ENCODE results near the gene DIS3L2. TPM values are rescaled to one million over a fixed set of nuclear protein-coding genes. Genes with fewer than 3 reads are reported as not detected.
"Not testable (repeated sequence)": the region's sequence is repeated elsewhere in the genome, so short reads cannot be mapped to it uniquely, and the experiment has no call there.

Gene DIS3L2
- total RNA-seq, 2 donors from 2014 or later = 22.6 to 32.3 TPM

DNA sequence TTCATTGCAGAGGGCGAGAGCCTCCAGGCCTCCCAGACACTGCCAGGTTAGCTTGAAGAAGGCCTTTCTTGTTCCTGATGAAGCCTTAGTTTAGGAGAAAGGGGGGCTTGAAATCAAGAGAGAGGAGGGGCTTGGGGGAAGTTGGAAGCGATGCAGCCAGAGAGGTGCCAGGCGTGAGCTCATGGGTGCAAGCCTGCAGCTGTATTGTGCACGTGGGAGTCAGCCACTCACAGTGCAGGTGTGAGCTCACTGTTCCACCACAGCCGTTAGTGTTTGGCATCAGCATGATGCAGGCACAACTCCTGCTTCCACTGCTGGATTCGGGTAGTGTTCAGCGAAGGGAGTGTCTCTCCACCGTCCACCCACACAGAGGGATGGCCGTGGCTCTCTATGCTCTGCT is 348.6 kb downstream of the DIS3L2 start:
- no peak for DNase-seq
- intact Hi-C loops (cut with DNase I) = no loop called here
- Histone ChIP-seq H3K4me3 (no peak overlapping the region), H3K36me3 (no peaks in the 10 kb centered on the region), H3K27me3 (no peaks in the 10 kb centered on the region), H3K27ac (no peak overlapping the region), H3K9me3 (no peaks in the 10 kb centered on the region), H3K9ac (ENCODE audit: low read depth in 2 of 2, low read length in 2 of 2) (no peak overlapping the region), H3K4me1 (no peaks in the 10 kb centered on the region)
- TF ChIP-seq, protein P1, sequence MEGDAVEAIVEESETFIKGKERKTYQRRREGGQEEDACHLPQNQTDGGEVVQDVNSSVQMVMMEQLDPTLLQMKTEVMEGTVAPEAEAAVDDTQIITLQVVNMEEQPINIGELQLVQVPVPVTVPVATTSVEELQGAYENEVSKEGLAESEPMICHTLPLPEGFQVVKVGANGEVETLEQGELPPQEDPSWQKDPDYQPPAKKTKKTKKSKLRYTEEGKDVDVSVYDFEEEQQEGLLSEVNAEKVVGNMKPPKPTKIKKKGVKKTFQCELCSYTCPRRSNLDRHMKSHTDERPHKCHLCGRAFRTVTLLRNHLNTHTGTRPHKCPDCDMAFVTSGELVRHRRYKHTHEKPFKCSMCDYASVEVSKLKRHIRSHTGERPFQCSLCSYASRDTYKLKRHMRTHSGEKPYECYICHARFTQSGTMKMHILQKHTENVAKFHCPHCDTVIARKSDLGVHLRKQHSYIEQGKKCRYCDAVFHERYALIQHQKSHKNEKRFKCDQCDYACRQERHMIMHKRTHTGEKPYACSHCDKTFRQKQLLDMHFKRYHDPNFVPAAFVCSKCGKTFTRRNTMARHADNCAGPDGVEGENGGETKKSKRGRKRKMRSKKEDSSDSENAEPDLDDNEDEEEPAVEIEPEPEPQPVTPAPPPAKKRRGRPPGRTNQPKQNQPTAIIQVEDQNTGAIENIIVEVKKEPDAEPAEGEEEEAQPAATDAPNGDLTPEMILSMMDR (IDR thresholded peaks at IDR 0.05) = no peak

DNA sequence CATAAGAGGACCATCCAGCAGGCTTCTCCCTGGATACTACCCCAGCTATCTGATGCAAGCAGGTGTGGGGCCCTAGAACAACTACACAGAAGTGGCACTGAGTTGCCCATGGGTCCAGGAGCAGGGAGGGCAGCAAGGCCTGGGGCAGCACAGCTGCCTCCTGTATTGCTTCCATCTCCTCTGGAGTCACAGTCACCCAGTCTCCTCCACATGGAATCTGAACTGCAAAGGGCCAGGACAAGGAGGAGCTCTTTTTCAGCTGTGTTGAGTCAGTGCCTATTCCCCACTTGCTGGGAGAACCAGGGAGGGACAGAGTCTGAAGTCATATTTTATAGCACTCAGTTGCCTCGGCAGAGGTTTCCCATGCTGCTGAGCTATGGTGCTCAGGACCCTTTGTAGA is 349.2 kb downstream of the DIS3L2 start:
- Histone ChIP-seq H3K27ac (no peak overlapping the region), H3K9ac (ENCODE audit: low read depth in 2 of 2, low read length in 2 of 2) (no peak overlapping the region), H3K4me3 (no peak overlapping the region), H3K9me3 (no peaks in the 10 kb centered on the region), H3K4me1 (no peaks in the 10 kb centered on the region), H3K36me3 (no peaks in the 10 kb centered on the region), H3K27me3 (no peaks in the 10 kb centered on the region)
- TF ChIP-seq, protein P1 (IDR thresholded peaks at IDR 0.05) = no peak
- intact Hi-C loops (cut with DNase I) = no loop called here
- DNase-seq = no peak

DNA sequence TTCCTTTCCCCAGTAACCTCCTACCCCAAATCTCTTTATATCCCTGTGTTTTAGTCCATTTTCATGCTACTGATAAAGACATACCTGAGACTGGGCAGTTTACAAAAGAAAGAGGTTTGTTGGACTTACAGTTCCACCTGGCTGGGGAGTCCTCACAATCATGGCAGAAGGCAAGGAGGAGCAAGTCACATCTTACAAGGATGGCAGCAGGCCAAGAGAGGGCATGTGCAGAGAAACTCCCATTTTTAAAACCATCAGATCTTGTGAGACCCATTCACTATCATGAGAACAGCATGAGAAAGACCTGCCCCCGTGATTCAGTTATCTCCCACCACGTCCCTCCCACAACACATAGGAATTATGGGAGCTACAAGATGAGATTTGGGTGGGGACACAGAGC is 352.1 kb downstream of the DIS3L2 start:
- H3K36me3 ChIP-seq; H3K27me3 ChIP-seq; H3K9ac ChIP-seq (ENCODE audit: low read depth in 2 of 2, low read length in 2 of 2); H3K27ac ChIP-seq; DNase-seq; H3K4me1 ChIP-seq; intact Hi-C loops (cut with DNase I); H3K4me3 ChIP-seq; H3K9me3 ChIP-seq: not testable (repeated sequence)

DNA sequence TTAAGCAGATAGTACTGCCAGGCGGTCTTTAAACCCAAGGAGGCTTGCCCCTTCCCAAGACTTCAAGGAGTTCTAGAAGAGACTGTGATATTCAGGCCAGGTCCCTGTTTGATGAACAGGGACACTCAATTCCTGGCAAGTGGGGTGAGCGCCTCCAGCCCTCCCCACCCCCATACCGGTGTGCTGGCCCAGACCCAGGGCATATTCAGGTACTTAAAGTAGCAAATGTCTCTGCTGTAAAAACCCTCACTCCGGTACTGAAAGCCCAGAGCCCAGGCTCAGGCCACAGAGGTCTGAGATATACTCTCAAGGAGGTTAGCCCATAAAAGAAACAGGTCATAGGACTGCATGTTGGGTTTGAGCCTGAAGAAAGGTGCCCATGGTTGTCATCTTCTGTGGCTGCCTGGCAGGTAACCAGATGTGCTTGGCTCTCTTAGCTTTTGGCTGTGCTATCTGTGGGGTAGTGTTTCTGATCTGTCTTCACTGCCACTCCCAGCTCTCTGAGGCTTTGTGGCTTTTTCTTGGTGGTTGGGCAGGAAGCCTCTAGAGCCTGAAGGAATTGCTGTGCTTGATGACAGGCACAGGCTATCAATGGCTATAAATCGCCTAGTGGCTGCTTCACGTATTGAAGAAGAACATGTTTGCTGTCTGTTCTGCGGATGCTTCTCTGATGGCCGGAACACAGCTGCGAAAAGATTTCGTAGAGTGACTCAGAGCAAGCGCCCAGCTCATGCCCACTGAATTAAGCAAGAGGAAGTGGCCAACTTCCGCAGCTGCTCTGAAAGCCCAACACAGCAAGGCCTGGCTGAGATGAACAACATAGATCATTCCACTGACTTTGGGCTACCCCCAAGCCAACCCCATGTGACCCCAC is 353.8 kb downstream of the DIS3L2 start:
- no peaks in the 10 kb centered on the region for H3K36me3 ChIP-seq
- TF ChIP-seq, protein P1 (IDR thresholded peaks at IDR 0.05) = no peak
- no peak overlapping the region for H3K4me3 ChIP-seq
- H3K9ac ChIP-seq (ENCODE audit: low read depth in 2 of 2, low read length in 2 of 2) = no peak overlapping the region
- H3K4me1 ChIP-seq = peaks cover 7% of the 10 kb centered on the region
- H3K27ac ChIP-seq = no peak overlapping the region
- H3K27me3 ChIP-seq = no peaks in the 10 kb centered on the region
- no peaks in the 10 kb centered on the region for H3K9me3 ChIP-seq
- intact Hi-C loops (cut with DNase I) = no loop called here
- DNase-seq = no peak

DNA sequence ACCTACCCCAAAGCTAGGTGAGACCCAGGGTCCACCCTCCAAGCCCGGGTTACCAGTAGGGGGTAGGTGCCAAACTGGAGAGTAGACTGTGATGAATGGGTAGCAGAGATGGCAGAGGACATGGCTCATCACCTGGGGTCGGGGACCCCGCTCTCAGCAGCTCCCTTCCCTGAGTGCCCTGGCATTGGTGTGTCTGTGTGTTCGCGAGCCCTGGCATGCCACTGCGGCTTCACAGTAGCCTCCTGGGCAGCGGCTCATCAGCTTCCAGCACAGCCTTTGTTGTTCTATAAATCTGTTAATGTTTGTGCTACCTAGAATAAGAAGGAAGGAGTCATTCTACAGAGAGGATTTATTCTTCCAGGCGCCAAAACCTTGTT is 354.4 kb downstream of the DIS3L2 start:
- intact Hi-C loops (cut with DNase I) = no loop called here
- Histone ChIP-seq H3K27ac (no peak overlapping the region), H3K36me3 (no peaks in the 10 kb centered on the region), H3K9me3 (no peaks in the 10 kb centered on the region), H3K4me1 (peaks cover 7% of the 10 kb centered on the region), H3K9ac (ENCODE audit: low read depth in 2 of 2, low read length in 2 of 2) (no peak overlapping the region), H3K4me3 (no peak overlapping the region), H3K27me3 (no peaks in the 10 kb centered on the region)
- DNase-seq = no peak
- TF ChIP-seq, protein P1 (IDR thresholded peaks at IDR 0.05) = no peak
